K562 (cell line): Measurements from ENCODE around the gene DIAPH3. TPM values are rescaled to one million over a fixed set of nuclear protein-coding genes. Genes with fewer than 3 reads are reported as not detected.

Experiments used
- ATAC-seq: fragments of 200-7000 bp; cut with Tn5 transposase; 3 replicates; pipeline ENCODE4 v1.9.1; 2020; ENCODE audit warnings: moderate library complexity
- BruUV-seq: library from RNA; stranded (reverse); fragments of 400-500 nt; replicated peaks from 2 replicates; lab custom pipeline; 2021; lab: Mats Ljungman, UMichigan
- CTCF ChIA-PET: fragments of 300-600 bp; formaldehyde crosslinking; extraction: SDS; loops from one replicate; lab custom pipeline; 2021; ENCODE audit warnings: low intra/inter-chr PET ratio; lab: Yijun Ruan, JAX
- POLR2A ChIA-PET: fragments of 300-600, 350-650 bp; sonication (Branson Sonifier 250); formaldehyde crosslinking; extraction: SDS; loops from one replicate; lab custom pipeline; 2021; ENCODE audit warnings: antibody characterized with exemption, inconsistent platforms; lab: Yijun Ruan, JAX
- DNase-seq, 4 experiments: peaks; one replicate each; pipeline versions ENCODE4 v3.0.0 to v3.0.0-alpha.2; 2011 to 2018; ENCODE audit warnings: low spot score in 3 of 4, mixed read lengths in 3 of 4; ENCODE audit errors: extremely low read depth in 1 of 4
- FAIRE-seq: peaks from 2 replicates; lab custom pipeline; 2011; peaks lifted over from hg19 to GRCh38; lab: Jason Lieb, UNC
- H2AFZ ChIP-seq: 2 replicates; pipeline ENCODE4 v1.6.0; 2011; ENCODE audit warnings: low read depth, low read length, control low read depth, inconsistent platforms
- H3K27ac ChIP-seq: fragments of 200-600 bp; 3 replicates; pipeline ENCODE4 v1.8.0; 2011; ENCODE audit warnings: low read depth, mild to moderate bottlenecking, control low read depth, inconsistent platforms, low read length, moderate library complexity, mixed read lengths; ENCODE audit errors: extremely low read depth
- H3K27me3 ChIP-seq, 2 experiments: fragments of 300-600 bp in 1 of 2; 2 replicates in 1 of 2; 3 replicates in 1 of 2; pipeline versions ENCODE4 v1.6.0 to v1.8.0; 2011; ENCODE audit warnings: inconsistent platforms in 2 of 2, low read length in 2 of 2, mild to moderate bottlenecking in 1 of 2, mixed read lengths in 1 of 2, moderate library complexity in 1 of 2; ENCODE audit not compliant: control insufficient read depth in 2 of 2, insufficient read depth in 2 of 2
- H3K36me3 ChIP-seq: fragments of 300-600 bp; 3 replicates; pipeline ENCODE4 v1.8.0; 2011; ENCODE audit warnings: mild to moderate bottlenecking, low read length, inconsistent platforms; ENCODE audit not compliant: control insufficient read depth, insufficient read depth
- H3K4me1 ChIP-seq, 2 experiments: fragments of 200-600 bp in 1 of 2; replicated peaks in 1 of 2; 2 replicates in 1 of 2; 3 replicates in 1 of 2; pipeline versions ENCODE4 v1.5.1 to v1.8.0; 2011; ENCODE audit warnings: inconsistent platforms in 2 of 2, low read length in 2 of 2, mild to moderate bottlenecking in 1 of 2, mixed read lengths in 1 of 2, moderate library complexity in 1 of 2; ENCODE audit not compliant: control insufficient read depth in 2 of 2, insufficient read depth in 2 of 2
- H3K4me2 ChIP-seq: 2 replicates; pipeline ENCODE4 v1.6.1; 2011; ENCODE audit warnings: low read length, control low read depth, inconsistent platforms, mixed read lengths; ENCODE audit not compliant: insufficient read depth
- H3K4me3 ChIP-seq: fragments of 200-600 bp; sonication (generic), shearing (Covaris generic); 2 replicates; pipeline ENCODE4 v1.5.1; 2016; ENCODE audit warnings: control low read depth, inconsistent platforms
- H3K79me2 ChIP-seq: fragments of 200-600 bp; 3 replicates; pipeline ENCODE4 v1.8.0; 2011; ENCODE audit warnings: low read length, inconsistent platforms; ENCODE audit not compliant: control insufficient read depth, insufficient read depth
- H3K9ac ChIP-seq, 2 experiments: 2 replicates each; pipeline versions ENCODE4 v1.6.0 to v1.6.1; 2011; ENCODE audit warnings: low read depth in 2 of 2, low read length in 2 of 2, control low read depth in 1 of 2, inconsistent platforms in 1 of 2, mild to moderate bottlenecking in 1 of 2, mixed read lengths in 1 of 2; ENCODE audit not compliant: insufficient read depth in 1 of 2
- H3K9me1 ChIP-seq: one replicate; pipeline ENCODE4 v1.6.0; 2011; ENCODE audit warnings: inconsistent platforms, mild to moderate bottlenecking, low read length, moderate library complexity; ENCODE audit not compliant: control insufficient read depth, insufficient read depth
- H3K9me3 ChIP-seq: replicated peaks from 2 replicates; pipeline ENCODE4 v1.5.1; 2011; ENCODE audit warnings: low read depth, low read length, inconsistent platforms; ENCODE audit not compliant: control insufficient read depth, insufficient read depth
- H4K20me1 ChIP-seq: replicated peaks from 2 replicates; pipeline ENCODE4 v1.6.1; 2011; ENCODE audit warnings: low read length, inconsistent platforms, mixed read lengths; ENCODE audit not compliant: control insufficient read depth, insufficient read depth
- CHCHD3 ChIP-seq: fragments of 250-450 bp; sonication (Bioruptor Pico); IDR thresholded peaks from 2 replicates; pipeline ENCODE4 v2.1.2; 2022; ENCODE audit warnings: mild to moderate bottlenecking
- CREBBP ChIP-seq: IDR thresholded peaks from one replicate; pipeline ENCODE4 v1.6.1; 2012; ENCODE audit warnings: low read depth, mild to moderate bottlenecking, control low read depth, inconsistent platforms, low read length
- ELF1 ChIP-seq: fragments of 200-800 bp; sonication (Bioruptor generic); IDR thresholded peaks from 2 replicates; pipeline ENCODE4 v1.6.1; 2016; ENCODE audit warnings: missing genetic modification characterization, missing compliant biosample characterization
- EZH2 ChIP-seq: IDR thresholded peaks from 2 replicates; pipeline ENCODE4 v1.6.1; 2012; ENCODE audit warnings: low read depth, mild to moderate bottlenecking, inconsistent platforms, low read length, borderline replicate concordance
- MTA1 ChIP-seq: fragments of 450-650 bp; IDR thresholded peaks from 2 replicates; pipeline ENCODE4 v1.6.1; 2017; ENCODE audit warnings: borderline replicate concordance
- PHB2 ChIP-seq: fragments of 450-650 bp; IDR thresholded peaks from 2 replicates; pipeline ENCODE4 v1.6.1; 2017; ENCODE audit warnings: low read depth
- PRMT5 ChIP-seq: sonication (generic); formaldehyde crosslinking; IDR thresholded peaks from 2 replicates; pipeline ENCODE4 v1.5.0; 2020; ENCODE audit warnings: missing genetic modification reagents
- ZBED1 ChIP-seq: IDR thresholded peaks from 2 replicates; pipeline ENCODE4 v1.6.1; 2014
- ZNF274 ChIP-seq: IDR thresholded peaks from 2 replicates; pipeline ENCODE4 v1.6.1; 2011; ENCODE audit warnings: low read depth, mild to moderate bottlenecking, low read length, moderate library complexity, borderline replicate concordance
- ZNF77 ChIP-seq: fragments of 250-450 bp; sonication (Bioruptor Pico); IDR thresholded peaks from 2 replicates; pipeline ENCODE4 v1.5.0; 2020
- WGBS: fragments of 100-300 bp; shearing (Covaris generic); methylation state at CpG from one replicate; pipeline ENCODE4 v1.1.6; 2016; ENCODE audit warnings: low coverage, mixed read lengths; ENCODE audit not compliant: insufficient coverage; ENCODE audit errors: missing lambda C conversion rate; 5-methylcytosine and 5-hydroxymethylcytosine counted together
- in situ Hi-C: fragments of 300-500 bp; cut with MboI; formaldehyde crosslinking; loops from 4 replicates; pipeline ENCODE4 v1.15.0; 2018; ENCODE audit warnings: inconsistent platforms, mixed read lengths
- intact Hi-C: fragments of 100-400 bp; cut with micrococcal nuclease; formaldehyde crosslinking; loops from 2 replicates; pipeline ENCODE4 v1.14.2; 2022
- polyA plus RNA-seq, 8 experiments: library from polyadenylated mRNA; depleted of rRNA in 4 of 8; stranded (reverse) in 5 of 8; unstranded in 3 of 8; fragments of >200 nt; fragmentation: Nextera tagmentation in 2 of 8; fragmentation: Illumina TruSeq in 1 of 8; extraction: Ambion mirVana in 2 of 8; extraction: Trizol in 1 of 8; gene quantifications; 2 replicates each; pipeline versions ENCODE4 v1.2.1 to v1.2.3, GENCODE V29; 2011 to 2014; ENCODE audit warnings: inconsistent platforms in 1 of 8, missing spikeins in 1 of 8
- total RNA-seq, 7 experiments: library from RNA; depleted of rRNA in 6 of 7; stranded (reverse); fragments of >200 nt in 6 of 7; fragmentation: Illumina TruSeq in 2 of 7; extraction: Trizol in 2 of 7; gene quantifications; 2 replicates each; pipeline versions ENCODE4 v1.2.1 to v1.2.3, GENCODE V29; 2011 to 2021; ENCODE audit warnings: low replicate concordance in 1 of 7
- TF ChIP-seq, protein P1 (sequence below): fragments of 200-600 bp; sonication (generic); IDR thresholded peaks from one replicate; pipeline ENCODE4 v1.6.1; 2012; ENCODE audit warnings: mild to moderate bottlenecking, low read depth, low read length, inconsistent platforms
- TF ChIP-seq, protein P2 (sequence below): fragments of 250-450 bp; sonication (Bioruptor Pico); IDR thresholded peaks from 2 replicates; pipeline ENCODE4 v1.5.1; 2021; ENCODE audit warnings: mild to moderate bottlenecking

DIAPH3 gene
- total and polyA plus RNA-seq, 9 of the 15 experiments (the other 6 are each of a cell fraction or from before 2014, with no cell fraction given) = 9.0 to 18.7 (median 14.7) TPM

DNA sequence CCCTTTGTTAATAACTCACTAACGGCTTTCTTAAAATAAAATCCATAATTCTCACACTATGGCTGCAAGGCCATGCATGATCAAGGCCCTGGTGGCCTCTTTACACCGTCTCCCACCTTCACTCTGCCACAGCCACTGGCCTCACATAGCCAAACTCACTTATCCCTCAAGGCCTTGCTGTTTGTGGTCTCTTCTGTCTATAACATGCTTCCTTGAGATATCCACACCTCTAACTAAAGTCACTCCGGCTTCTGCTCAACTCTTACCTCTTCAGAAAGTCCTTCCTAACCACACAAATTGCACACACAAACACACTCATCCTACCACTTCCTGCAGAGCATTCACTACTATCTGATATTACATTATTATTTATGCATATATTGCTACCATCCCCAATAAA lies 262.5 kb downstream of the DIAPH3 start:
- intact Hi-C loops (loop anchor here (10.0 kb wide), 1 partner anchor 506 kb away; no protein-coding TSS in a partner anchor), in situ Hi-C loops (loop anchor here (25.0 kb wide), 1 partner anchor 439 kb away; no protein-coding TSS in a partner anchor)
- TF ChIP-seq ZBED1 (no peak), CREBBP (no peak), MTA1 (no peak), ZNF77 (CRISPR knock-in tag) (no peak), EZH2 (no peak), PHB2 (no peak), ZNF274 (no peak), ELF1 (tag) (no peak), CHCHD3 (no peak), PRMT5 (CRISPR knock-in tag) (no peak)
- TF ChIP-seq, protein P1, sequence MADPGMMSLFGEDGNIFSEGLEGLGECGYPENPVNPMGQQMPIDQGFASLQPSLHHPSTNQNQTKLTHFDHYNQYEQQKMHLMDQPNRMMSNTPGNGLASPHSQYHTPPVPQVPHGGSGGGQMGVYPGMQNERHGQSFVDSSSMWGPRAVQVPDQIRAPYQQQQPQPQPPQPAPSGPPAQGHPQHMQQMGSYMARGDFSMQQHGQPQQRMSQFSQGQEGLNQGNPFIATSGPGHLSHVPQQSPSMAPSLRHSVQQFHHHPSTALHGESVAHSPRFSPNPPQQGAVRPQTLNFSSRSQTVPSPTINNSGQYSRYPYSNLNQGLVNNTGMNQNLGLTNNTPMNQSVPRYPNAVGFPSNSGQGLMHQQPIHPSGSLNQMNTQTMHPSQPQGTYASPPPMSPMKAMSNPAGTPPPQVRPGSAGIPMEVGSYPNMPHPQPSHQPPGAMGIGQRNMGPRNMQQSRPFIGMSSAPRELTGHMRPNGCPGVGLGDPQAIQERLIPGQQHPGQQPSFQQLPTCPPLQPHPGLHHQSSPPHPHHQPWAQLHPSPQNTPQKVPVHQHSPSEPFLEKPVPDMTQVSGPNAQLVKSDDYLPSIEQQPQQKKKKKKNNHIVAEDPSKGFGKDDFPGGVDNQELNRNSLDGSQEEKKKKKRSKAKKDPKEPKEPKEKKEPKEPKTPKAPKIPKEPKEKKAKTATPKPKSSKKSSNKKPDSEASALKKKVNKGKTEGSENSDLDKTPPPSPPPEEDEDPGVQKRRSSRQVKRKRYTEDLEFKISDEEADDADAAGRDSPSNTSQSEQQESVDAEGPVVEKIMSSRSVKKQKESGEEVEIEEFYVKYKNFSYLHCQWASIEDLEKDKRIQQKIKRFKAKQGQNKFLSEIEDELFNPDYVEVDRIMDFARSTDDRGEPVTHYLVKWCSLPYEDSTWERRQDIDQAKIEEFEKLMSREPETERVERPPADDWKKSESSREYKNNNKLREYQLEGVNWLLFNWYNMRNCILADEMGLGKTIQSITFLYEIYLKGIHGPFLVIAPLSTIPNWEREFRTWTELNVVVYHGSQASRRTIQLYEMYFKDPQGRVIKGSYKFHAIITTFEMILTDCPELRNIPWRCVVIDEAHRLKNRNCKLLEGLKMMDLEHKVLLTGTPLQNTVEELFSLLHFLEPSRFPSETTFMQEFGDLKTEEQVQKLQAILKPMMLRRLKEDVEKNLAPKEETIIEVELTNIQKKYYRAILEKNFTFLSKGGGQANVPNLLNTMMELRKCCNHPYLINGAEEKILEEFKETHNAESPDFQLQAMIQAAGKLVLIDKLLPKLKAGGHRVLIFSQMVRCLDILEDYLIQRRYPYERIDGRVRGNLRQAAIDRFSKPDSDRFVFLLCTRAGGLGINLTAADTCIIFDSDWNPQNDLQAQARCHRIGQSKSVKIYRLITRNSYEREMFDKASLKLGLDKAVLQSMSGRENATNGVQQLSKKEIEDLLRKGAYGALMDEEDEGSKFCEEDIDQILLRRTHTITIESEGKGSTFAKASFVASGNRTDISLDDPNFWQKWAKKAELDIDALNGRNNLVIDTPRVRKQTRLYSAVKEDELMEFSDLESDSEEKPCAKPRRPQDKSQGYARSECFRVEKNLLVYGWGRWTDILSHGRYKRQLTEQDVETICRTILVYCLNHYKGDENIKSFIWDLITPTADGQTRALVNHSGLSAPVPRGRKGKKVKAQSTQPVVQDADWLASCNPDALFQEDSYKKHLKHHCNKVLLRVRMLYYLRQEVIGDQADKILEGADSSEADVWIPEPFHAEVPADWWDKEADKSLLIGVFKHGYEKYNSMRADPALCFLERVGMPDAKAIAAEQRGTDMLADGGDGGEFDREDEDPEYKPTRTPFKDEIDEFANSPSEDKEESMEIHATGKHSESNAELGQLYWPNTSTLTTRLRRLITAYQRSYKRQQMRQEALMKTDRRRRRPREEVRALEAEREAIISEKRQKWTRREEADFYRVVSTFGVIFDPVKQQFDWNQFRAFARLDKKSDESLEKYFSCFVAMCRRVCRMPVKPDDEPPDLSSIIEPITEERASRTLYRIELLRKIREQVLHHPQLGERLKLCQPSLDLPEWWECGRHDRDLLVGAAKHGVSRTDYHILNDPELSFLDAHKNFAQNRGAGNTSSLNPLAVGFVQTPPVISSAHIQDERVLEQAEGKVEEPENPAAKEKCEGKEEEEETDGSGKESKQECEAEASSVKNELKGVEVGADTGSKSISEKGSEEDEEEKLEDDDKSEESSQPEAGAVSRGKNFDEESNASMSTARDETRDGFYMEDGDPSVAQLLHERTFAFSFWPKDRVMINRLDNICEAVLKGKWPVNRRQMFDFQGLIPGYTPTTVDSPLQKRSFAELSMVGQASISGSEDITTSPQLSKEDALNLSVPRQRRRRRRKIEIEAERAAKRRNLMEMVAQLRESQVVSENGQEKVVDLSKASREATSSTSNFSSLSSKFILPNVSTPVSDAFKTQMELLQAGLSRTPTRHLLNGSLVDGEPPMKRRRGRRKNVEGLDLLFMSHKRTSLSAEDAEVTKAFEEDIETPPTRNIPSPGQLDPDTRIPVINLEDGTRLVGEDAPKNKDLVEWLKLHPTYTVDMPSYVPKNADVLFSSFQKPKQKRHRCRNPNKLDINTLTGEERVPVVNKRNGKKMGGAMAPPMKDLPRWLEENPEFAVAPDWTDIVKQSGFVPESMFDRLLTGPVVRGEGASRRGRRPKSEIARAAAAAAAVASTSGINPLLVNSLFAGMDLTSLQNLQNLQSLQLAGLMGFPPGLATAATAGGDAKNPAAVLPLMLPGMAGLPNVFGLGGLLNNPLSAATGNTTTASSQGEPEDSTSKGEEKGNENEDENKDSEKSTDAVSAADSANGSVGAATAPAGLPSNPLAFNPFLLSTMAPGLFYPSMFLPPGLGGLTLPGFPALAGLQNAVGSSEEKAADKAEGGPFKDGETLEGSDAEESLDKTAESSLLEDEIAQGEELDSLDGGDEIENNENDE = no peak
- TF ChIP-seq, protein P2, sequence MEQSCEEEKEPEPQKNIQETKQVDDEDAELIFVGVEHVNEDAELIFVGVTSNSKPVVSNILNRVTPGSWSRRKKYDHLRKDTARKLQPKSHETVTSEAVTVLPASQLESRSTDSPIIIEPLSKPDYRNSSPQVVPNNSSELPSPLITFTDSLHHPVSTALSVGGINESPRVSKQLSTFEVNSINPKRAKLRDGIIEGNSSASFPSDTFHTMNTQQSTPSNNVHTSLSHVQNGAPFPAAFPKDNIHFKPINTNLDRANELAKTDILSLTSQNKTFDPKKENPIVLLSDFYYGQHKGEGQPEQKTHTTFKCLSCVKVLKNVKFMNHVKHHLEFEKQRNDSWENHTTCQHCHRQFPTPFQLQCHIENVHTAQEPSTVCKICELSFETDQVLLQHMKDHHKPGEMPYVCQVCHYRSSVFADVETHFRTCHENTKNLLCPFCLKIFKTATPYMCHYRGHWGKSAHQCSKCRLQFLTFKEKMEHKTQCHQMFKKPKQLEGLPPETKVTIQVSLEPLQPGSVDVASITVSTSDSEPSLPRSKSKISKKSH (CRISPR knock-in tag) = no peak
- 55% methylated on average over 3 of the region's 3 CpGs for WGBS
- H3K27ac ChIP-seq = no peak overlapping the region
- H3K4me1 ChIP-seq = no peaks in the 10 kb centered on the region
- H3K4me2 ChIP-seq = no peak overlapping the region
- BruUV-seq = no TSS peak
- H3K9me3 ChIP-seq = no peaks in the 10 kb centered on the region
- DNase-seq = no peak
- no peak for ATAC-seq
- no peaks in the 10 kb centered on the region for H3K36me3 ChIP-seq
- no peaks in the 10 kb centered on the region for H3K9me1 ChIP-seq
- ChIA-PET POLR2A (no interaction called here), CTCF (no interaction called here)
- no peak overlapping the region for H3K4me3 ChIP-seq
- H3K9ac ChIP-seq = no peak overlapping the region
- peak; percentile 6 for FAIRE-seq
- H4K20me1 ChIP-seq = no peaks in the 10 kb centered on the region
- no peaks in the 10 kb centered on the region for H3K27me3 ChIP-seq
- H3K79me2 ChIP-seq = no peaks in the 10 kb centered on the region
- H2AFZ ChIP-seq = no peak overlapping the region
